Astrocyte (in vitro differentiated cells and primary cell): ENCODE results near the gene USP40.

ENCODE experiments used
- CTCF ChIP-seq: IDR thresholded peaks from 2 replicates; pipeline ENCODE4 v1.5.1; 2011; ENCODE audit warnings: low read depth, mild to moderate bottlenecking, inconsistent platforms, low read length, moderate library complexity; ENCODE audit not compliant: insufficient read depth
- EZH2 ChIP-seq: IDR thresholded peaks from 2 replicates; pipeline ENCODE4 v1.6.1; 2012; ENCODE audit warnings: mild to moderate bottlenecking, low read length, inconsistent platforms; ENCODE audit not compliant: insufficient read depth

- TF ChIP-seq CTCF: no peak
- no peak for TF ChIP-seq EZH2
These were observed 62.5 kb downstream of the USP40 start for GRCh38 chr2:233503947-233504637.
